SIG-M5 (cell line): ENCODE results near the gene FMN2.
"Not testable (repeated sequence)": the region's sequence is repeated elsewhere in the genome, so short reads cannot be mapped to it uniquely, and the experiment has no call there.

Experiments
- DNase-seq: peaks from one replicate; lab custom pipeline; 2025; lab: John Stamatoyannopoulos, UW

FMN2 gene

DNA sequence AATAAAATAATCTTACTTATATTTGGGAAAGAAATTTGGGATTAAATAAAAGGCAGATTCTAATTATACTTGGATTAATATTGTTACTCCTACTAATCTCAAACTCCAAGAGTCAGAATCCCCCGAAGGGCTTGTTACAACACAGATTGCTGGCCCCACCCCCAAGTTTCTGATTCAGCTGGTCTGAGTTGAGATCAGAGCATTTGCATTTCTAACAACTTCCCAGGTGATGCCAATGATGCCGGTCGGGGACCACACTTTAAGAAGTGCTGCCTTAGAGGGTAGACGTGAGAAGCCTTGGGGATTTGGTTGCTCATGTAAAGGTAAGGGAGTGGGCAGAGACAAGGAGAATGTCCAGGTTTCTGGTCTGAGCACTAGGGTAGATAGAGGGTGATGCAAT, 47.2 kb downstream of the FMN2 start:
- DNase-seq: no peak

DNA sequence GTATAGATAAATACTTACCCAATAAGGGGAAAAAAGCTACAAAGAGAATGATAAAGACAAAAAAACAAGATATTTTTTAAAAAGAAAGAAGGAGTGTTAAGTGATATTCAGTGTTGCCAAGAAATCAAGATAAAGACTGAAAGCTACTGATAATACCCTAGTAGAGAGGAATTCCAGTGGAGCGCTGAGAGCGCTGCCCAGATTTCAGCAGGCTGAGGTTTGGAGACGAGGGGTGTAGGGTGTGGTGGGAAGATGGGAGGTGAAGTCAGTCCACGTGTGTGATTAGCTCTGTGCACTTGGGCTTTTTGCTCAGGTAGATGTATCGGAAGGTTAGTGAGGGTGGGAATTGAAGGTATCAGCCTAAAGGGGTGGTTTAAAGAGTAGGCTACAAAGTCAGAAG, 47.8 kb downstream of the FMN2 start:
- no peak for DNase-seq

DNA sequence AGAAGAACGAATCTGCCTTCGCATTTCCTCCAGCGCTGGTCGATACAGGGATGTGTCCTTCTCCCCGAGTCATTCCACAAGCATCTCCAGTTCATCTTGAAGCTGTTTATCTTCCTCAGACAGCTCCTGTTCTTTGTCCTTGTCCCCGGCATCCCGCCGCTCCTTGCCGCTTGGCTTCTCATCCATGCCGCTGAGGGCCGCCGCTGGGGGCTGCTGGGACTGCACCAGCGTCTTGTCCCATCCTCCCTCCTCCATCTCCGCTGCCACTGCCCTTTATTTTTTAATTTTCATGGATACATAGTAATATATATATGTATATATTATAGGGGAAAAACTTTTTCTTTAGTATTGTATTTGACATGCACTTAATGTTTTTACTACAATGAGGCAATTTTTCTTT, 53.4 kb downstream of the FMN2 start:
- DNase-seq: no peak

DNA sequence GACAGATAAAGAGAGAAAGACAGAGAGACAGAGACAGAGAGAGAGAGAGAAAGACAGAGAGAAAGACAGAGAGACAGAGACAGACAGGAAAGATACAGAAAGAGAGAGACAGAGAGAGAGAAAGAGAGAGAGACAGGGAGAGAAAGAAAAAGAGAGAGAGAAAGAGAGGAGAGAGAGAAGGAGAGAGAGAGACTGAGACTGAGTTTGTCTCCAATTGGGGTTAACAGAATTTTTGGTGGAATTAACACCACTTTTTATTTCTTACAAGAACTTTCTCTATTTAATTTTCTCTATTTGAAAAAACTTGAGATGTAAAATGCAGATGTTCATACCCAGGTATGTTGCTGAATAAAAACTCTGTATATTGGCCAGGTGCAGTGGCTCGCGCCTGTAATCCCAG, 56.6 kb downstream of the FMN2 start:
- DNase-seq: no peak

DNA sequence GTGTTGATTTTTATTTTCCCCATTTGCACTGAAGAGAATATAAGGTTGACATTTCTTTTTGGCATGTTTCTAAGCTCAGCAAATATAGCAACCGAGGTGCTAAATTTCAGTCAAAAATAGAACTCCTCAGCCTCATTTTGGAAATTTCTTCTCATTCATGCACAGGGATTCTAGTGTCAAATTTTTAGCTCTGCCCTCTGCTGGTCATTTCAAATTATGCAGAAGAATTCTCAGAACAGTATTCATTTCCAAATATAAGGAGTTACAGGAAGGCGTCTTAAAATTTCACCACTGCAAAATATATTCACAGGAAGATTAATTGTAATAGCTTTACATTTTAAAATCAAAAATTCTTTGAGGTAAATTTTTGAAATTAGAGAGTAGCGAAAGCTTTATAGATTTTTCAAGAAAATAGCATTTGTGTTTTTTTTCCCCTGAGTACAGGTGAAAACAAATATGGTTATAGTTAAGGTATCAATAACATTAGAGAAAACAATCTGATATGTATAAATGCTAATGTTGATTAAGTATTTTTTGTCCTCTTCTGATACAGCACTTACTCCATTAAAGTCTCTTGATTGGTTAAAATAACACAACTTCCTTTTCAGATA, 57.9 kb downstream of the FMN2 start:
- DNase-seq: no peak

DNA sequence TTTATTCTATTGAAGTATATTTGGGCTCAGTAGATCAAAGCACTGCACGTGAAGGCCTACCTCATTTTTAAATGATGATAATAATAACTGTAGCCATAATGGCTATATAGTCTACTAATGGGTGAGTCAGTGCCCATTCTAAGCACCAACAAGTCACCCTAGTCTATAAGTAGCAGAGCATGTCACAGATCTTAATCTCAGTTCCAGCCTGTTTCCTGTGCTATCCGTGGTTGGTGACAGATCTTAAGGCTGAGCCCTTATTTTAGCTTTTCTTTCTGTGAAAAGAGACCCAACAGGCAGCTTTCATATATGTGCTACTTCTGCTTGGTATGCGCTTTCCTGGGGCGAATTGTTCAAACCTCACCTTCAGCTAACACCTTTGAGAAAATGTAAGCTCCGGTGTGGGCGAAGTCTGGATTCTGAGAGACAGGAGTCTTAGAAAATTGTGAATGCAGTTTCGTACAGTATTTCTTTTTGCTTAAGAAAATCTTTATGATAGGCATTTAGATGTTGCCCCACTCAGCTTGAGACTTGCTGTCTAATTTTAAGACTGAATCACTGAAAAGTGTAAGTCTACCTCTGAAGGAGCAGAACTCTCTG, 59.6 kb downstream of the FMN2 start:
- DNase-seq: no peak

DNA sequence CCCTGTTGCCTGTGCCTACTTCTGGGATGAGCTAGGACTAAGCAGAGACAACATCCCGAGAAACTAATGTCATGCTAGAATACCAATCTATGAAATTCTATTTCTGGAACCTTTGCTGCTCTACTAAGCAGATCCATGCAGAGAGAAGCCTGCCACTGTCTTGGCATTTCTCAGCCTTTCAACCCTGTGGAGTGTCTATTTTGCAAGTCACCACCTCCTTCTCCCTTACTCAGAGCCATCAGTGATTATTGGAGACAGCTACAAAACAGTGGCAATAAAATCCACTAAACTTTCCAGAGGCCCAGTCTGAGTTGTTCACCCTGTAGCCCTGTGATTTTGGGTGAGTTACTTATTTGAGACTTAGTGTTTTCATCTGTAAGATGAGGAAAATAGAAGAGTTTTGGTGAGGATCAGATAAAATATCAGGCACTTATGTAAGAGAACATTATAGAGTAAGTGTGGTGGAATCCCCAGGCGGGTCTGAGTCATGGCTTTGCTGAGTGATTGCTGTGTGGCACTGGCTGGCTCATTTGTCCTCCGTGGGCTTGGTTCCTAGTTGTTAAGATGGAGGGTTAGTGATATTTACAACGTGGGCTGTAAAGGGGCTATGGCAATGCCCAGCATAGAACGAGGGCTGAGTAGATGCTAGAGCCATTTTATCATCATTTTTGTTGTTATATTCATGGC, 61.1 kb downstream of the FMN2 start:
- DNase-seq: no peak

DNA sequence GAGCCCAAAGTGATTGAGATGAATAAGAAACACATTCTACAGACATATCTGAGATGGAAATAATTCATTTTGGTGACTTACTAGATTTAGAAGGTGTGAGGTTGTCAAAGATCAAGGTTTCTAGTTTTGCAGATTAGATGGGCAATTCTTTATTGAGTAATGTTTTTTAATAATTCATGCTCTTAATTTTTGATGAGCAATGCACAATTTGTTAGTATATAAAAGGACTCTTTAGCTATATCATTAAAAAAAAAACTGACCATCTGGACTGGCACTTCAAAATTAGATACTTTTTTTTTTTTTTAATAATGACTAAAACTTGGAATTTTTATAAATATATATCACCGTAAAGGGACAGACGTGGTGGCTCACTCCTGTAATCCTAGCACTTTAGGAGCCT, 63.9 kb downstream of the FMN2 start:
- DNase-seq: no peak

DNA sequence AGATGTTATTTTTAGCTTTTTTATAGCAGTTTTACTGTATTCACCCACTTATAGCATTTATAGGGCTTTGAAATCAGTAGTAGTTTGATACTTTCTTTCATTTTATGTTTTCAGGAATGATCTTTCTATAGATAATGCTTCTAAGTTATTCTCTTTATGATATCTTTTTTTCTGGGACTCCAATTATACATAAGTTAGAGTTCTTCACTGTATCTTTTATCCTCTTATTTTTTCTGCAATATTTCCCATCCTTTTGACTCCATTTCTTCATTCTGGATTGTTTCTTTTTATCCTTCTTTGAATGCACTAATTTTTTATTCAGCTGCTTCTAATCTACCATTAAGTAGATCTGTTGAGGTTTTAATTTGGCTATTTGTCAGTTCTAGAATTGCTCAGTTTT, 73.1 kb downstream of the FMN2 start:
- no peak for DNase-seq

DNA sequence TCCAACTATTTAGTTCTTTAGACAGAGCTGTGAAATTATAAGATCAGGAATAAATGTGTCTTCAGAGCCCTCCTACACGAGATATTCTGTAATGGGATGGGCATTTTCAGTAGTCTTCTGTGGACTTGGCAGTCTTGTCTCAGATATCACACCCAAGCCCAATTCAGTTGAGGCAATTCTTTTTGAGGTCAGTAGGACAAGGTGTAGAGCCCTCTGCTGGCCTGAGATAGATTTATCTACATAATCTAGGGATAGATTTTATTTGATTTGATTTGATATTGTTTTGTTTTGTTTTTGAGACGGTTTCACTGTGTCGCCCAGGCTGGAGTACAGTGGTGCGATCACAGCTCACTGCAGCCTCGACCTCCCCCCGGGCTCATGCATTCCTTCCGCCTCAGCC, 77.5 kb downstream of the FMN2 start:
- no peak for DNase-seq

DNA sequence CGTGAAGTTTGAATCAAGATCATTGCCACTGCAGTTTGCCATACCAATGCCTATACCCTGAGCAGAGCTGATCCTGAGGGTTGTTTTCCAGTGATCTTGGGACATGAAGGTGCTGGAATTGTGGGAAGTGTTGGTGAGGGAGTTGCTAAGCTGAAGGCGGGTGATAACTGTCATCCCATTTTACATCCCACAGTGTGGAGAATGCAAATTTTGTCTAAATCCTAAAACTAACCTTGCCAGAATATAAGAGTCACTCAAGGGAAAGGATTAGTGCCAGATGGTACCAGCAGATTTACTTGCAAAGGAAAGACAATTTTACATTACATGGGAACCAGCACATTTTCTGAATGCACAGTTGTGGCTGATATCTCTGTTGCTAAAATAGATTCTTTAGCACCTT, 78.6 kb downstream of the FMN2 start:
- no peak for DNase-seq

DNA sequence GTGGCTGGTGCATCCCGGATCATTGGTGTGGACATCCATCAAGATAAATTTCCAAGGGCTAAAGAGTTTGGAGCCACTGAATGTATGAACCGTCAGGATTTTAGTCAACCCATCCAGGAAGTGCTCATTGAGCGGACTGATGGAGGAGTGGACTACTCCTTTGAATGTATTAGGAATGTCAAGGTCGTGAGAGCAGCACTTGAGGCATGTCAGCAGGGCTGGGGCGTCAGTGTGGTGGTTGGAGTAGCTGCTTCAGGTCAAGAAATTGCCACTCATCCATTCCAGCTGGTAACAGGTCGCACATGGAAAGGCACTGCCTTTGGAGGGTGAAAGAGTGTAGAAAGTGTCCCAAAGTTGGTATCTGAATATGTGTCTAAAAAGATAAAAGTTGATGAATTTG, 79.1 kb downstream of the FMN2 start:
- DNase-seq: no peak

DNA sequence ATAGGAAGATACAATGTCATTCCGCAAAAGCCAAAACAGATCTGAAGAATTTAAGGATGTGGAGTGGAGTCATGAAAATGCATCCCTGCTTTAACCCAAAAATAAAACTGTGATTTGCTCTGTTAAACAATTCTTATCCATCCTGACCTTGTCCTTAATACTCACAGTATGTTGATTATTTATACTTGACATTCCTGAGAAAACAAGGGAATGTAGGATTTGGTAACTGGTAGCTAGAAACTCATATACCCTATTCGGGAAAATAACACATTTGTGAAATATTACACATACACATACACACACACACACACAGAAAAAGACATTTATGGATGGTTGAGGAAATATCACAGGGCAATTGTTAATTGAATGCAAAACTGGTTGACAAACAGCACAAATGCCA, 80.2 kb downstream of the FMN2 start:
- no peak for DNase-seq

DNA sequence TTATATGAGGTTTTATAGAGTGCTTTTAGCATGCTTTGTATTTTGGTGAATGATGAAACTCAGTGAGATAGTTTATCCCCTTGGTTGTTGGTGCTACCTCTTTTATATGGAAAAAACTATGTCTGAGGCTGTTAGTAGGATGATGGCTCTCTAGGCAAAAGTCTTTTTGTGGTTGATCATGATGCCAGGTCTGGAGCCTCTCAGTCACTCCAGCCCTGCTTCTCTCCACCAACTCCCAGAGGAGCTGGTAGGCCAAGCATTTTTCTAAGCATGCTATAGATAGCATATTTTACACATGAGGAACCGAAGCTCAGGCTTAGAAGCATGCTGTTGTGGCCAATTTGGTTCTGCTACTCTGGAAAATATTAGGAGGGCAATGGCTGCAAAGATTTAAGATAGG, 82.2 kb downstream of the FMN2 start:
- no peak for DNase-seq

DNA sequence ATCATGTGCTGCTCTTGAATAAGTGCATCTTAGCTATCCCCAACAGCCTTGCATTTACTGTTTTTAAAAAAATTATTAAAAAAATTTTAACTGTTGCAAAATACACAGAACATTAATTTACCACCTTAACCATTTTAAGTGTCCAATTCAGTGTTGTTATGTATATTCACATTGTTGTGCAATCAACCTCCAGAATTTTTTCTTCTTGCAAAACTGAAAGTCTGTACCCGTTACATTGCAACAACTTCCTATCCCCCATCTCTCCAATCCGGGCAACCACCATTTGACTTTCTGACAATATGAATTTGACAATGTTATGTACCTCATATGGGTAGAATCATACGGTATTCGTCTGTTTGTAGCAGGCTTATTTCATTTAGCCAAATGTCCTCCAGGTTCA, 83.1 kb downstream of the FMN2 start:
- no peak for DNase-seq

DNA sequence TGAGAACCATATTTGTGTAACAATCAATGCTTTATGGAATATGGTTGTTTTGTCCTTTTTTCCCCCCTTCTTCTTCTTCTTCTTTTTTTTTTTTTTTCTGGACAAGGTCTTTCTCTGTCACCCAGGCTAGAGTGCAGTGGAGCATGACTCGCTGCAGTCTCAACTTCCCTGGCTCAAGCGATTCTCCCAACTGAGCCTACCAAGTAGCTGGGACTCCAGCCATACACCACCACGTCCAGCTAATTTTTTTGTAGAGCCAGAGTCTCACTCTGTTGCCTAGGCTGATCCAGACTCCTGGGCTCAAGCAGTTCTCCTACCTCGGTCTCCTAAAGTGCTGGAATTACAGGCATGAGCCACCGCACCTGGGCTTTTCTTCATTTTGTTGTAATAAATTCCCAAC, 86.7 kb downstream of the FMN2 start:
- DNase-seq: no peak

DNA sequence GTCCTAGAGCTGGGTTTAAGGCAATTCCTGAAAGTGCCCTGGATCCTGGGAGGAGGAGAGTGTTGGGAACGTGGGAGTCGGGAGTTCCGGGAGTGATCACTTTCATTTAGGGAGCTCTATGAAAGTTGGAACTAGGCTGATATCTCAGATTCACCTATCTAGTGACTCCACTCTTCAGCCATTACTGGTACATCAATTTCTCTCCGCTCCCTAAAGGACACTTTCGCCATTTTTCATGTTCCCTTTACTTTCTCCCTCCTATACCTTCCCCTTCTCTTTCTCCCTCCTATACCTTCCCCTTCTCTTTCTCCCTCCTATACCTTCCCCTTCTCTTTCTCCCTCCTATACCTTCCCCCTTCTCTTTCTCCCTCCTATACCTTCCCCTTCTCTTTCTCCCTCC, 93.0 kb downstream of the FMN2 start:
- not testable (repeated sequence) for DNase-seq

DNA sequence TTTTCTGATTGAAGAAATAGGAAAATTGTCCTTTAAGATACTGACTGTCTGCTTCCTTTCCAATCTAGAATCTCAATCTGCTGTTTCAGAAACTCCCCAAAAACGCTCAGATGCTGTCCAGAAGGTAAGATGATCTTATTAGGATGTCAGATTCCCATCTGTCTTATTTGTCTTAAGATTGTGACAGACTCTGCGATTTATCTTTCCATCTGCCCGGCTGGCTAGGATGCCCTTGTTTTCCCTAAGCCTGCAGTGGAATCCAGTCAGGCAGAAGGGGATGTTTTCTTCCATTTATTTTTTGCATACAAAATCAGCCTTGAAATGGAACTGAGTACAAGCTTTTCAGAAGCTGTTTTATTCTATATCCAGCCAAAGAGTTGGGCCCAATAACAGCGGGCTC, 96.5 kb downstream of the FMN2 start:
- DNase-seq: no peak

DNA sequence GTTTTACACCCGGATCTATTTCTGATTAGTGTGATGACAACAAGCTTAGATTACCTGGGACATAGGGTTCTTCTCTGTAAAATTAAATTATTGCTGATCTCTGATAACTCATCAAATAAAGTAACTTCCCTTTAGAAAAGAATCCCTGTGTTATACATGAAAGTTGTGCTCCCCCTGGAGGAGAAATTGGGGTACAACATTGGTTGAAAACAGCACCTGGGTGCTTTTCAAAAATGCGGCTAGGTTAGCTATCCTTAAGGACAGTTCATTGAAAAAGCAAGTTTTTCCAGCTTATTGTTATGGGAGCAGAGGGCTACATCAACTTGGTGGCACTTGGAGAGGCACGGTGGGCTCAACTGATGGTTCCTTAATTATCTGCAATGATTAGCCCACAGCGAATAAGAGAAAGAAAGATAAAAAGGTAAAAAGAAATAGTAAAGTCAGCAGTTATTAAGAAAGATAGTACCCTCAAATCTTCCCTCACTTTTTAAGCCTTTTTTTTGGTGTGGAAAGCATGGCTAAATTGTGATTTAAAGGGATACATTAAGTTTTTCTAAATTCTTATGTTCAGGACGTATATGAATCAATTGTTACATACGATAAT, 97.8 kb downstream of the FMN2 start:
- no peak for DNase-seq

DNA sequence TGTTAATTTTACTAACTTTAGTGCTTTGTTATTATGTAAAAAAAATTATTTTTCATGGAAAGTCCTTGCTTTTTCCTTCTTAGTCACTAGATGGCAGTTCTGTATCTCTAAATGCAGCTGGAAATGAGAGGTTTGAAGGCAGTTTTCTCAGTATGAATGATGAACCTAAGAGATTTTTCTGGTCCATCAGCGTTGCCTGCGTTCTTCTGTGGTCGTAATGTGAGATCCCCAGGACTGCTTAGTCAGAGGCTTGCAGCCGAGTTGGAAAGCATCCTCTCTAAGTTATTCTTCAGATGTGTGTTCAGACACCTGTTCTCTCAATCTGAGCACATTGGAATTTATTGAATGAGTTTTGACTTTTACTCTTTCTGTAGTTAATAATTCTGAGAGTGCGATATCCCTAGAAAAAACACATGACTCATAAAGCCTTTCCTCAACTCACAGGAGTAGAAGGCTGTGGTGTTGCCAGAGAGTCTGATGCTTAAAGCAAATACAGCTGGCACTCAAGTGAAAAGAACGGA, 99.3 kb downstream of the FMN2 start:
- DNase-seq: no peak

DNA sequence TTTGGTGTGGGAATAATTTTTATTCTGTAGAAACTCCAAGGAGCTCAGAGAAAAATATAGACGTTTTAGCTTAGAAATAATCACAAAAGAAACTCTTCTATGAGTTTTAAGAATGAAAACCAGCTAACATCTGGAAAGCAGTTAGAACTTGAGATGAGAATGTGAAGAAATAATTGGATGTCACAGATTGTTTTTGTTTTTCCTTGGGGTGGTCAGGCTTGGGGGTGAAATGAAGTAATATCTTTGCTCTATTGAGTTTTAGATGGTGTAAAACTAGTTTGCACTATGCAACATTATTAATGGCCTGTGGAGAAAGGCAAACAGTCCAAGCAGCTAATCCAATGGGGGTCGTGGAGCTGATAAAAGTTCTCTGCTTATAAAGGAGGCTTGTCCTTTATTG, 101.2 kb downstream of the FMN2 start:
- no peak for DNase-seq

DNA sequence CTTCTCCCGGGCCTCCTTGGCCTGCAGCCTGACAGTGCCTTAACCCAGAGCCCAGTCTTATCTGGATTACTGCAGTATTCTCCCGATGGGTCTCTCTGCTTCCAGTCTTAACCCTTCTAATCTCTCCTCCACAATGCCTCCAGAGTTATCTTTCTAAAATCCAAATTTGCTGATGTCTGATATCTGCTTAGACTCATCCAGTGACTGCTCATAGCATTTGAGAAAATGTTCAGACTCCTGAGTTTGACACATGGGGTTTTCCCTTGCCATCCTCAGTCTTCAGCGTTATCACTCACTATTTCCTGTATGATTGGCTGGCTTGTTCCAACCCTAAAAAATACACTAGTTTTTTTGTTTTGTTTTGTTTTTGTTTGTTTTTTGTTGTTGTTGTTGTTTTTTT, 102.0 kb downstream of the FMN2 start:
- no peak for DNase-seq

DNA sequence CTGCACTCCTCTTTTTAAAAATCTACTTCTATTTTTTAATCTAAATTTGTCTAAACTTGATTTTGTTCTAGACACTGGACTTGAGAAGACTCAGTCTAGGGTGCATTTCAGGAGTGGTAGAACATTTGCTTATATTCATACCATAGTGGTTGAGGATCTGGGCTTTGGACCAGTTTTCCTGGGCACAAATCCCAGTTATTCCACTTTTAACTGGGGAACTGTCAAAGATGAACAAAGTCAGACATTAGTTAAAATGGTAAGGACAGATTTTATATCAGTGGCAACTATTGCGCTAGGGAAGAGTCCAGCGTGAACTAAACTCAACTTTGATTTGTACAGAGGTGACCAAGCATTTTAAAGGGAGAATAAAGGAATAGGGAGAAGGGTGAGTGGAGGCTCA, 102.4 kb downstream of the FMN2 start:
- no peak for DNase-seq
